NCI-H1417 (cell line): ENCODE data around the gene CLEC2D.
"Not testable (repeated sequence)": the region's sequence is repeated elsewhere in the genome, so short reads cannot be mapped to it uniquely, and the experiment has no call there.

Experiments
- DNase-seq, 3 experiments: peaks; one replicate each; lab custom pipeline; 2025; lab: John Stamatoyannopoulos, UW

Gene CLEC2D

DNA sequence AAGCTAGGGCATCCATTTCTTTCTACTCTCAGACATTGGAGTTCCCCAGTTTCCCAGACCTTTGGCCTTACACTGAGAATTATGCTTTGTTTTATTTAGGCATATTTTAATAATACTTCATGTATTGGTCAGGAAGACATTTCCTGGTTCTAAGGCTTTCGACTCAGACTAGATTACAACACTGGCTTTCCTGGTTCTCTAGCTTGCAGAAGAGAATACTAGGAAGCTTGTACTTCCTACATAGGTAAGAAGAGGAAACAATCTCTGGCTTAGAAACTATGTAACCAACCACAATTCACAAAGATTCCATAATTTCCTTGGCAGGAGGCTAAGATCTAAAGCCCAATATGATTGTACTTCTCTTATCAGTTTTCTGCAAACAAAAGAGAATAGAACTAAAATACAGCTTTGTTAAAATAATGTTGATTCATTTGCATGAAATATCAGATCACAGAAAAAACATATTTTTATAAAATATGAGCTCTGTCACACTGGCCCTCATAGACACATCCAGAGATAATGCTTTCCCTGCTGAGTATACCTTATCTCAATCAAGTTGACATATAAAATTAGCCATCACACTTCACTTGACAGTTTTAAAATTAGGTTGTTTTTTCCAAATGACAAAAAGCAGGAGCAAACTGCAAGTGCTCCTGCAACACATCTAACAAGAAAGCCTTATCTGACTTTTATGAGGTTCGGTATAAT is 30.5 kb downstream of the CLEC2D start:
- no peak for DNase-seq

DNA sequence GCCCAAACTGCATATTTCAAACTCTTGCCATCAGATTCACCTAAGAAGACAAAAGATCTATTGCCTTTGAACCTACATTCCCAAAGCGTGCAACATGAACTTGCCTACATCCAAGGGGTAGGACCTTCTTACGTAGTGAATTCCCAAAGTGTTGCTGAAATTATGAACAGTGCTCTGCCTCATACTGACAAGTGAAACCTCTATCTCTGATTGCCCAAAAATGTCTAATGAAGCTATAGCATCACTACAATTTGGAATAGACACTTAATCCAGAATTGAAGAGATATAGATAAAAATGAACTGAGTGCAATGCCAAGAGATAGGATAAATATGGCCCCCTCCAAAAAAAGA is 31.1 kb downstream of the CLEC2D start:
- no peak for DNase-seq

- DNase-seq, result no peak
These were observed 32.1 kb downstream of the CLEC2D start for GRCh38 chr12:9701380-9702154.

GRCh38 chr12:9702255-9702654 is 32.7 kb downstream of the CLEC2D start:
- no peak for DNase-seq

DNA sequence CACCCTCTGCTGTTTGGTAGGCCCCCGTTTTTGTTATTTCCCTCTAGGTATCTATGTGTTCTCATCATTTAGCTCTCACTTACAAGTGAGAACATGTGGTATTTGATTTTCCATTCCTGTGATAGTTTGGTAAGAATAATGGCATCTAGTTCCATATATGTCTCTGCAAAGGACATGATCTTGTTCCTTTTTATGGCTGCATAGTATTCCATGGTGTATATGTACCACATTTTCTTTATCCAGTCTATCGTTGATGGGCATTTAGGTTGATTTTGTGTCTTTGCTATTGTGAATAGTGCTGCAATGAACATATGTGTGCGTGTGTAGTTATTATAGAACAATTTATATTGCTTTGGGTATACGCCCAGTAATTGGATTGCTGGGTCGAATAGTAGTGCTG is 35.0 kb downstream of the CLEC2D start:
- DNase-seq, result not testable (repeated sequence)

GRCh38 chr12:9706086-9706685 is 36.7 kb downstream of the CLEC2D start:
- no peak for DNase-seq

GRCh38 chr12:9707356-9707755 is 37.8 kb downstream of the CLEC2D start:
- DNase-seq, result no peak

GRCh38 chr12:9707864-9708808 is 38.6 kb downstream of the CLEC2D start:
- peak in 2 of 3 experiments; percentile 44 to 55 for DNase-seq

DNA sequence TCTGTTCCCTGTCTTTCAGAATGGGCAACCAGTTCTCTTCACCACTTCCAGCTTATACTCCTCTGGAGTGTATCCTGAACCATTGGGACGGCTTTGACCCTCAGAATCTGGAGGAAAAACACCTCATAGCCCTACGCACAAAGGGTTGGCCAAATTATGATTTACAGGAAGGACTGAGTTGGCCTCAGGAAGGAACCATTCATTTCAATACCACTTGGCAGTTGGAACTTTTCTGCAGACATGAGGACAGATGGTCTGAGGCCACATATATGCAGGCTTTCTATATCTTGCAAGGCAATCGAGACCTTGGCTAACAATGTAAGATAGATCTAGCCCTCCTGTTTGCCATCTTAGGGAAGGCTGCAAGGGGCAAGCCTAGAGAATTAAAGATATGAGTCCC is 39.3 kb downstream of the CLEC2D start:
- no peak for DNase-seq

- DNase-seq, result no peak
These were observed 41.3 kb downstream of the CLEC2D start for GRCh38 chr12:9710584-9711375.

DNA sequence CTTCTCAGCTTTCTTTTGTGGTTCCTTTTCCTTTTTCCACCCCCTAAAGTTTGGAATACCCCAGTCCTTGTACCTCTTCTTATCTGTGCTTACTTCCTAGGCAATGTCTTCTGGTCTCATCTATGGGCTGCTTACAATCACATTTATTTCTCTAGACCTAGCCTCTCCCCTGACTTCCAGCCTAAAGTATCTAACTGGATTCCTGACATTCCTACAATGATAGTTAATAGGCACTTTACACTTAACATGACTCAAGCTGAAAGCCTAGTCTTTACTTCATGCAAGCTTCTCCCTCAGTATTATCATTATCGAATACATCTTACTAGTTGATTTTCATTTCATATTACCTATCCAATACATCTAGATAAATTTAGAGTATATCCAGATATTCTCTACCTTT is 42.2 kb downstream of the CLEC2D start:
- DNase-seq, result no peak

GRCh38 chr12:9713032-9713558 is 43.6 kb downstream of the CLEC2D start:
- not testable (repeated sequence) for DNase-seq

DNA sequence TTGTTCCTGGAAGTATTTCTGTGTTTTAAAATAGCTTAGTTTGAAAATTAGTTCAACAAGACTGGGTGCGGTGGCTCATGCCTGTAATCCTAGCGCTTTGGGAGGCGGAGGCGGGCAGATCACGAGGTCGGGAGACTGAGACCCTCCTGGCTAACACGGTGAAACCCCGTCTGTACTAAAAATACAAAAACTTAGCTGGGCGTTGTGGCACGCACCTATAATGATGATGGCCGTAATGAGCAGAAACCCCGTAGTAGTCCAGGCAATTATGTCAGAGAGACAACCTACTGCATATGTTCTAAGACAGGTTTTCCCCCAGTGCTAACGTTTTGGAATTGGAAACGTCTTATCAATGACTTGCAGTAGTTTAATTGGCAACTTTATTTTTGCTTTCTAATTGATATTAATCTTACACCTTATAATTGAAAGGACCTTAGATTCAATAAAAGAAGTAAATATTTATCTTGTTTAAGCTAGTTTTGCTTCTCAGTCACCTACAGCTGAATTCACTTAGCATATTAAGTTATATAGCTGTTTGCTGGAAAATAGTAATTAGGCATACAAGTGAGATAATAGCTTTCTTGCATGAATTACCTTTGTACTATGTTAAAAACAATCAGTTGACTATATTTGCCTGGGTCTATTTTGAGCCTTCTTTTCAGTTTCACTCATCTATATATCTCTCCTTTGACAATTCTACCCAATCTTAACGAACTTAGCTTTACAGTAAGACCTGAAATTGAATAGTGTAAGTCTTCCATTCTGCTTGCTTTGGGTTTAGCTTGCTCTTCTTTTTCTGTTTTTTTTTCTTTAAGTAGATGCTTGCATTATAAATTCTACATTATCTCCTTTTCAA is 47.8 kb downstream of the CLEC2D start:
- peak in 1 of 3 experiments; percentile 51 for DNase-seq

- no peak for DNase-seq
These were observed 49.5 kb downstream of the CLEC2D start for GRCh38 chr12:9718968-9719367.

- DNase-seq, result no peak
These were observed 50.3 kb downstream of the CLEC2D start for GRCh38 chr12:9719790-9720189.

- DNase-seq, result peak in 1 of 3 experiments; percentile 20
These were observed 52.0 kb downstream of the CLEC2D start for GRCh38 chr12:9721394-9722092.

DNA sequence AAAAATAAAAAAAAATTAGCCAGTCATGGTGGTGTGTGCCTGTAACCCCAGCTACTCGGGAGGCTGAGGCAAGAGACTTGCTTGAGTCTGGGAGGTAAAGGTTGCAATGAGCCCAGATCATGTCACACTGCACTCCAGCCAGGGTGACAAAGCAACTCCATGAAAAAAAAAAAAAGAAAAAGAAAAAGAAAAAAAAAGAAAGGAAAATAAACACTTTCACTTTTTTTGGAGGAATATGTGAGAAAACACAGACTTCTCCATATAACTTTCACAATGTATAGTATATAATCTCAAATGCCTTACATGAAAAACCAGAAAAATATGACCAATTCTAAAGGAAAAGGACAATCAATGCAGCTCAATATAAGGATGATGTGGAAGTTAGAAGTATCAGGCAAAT is 54.5 kb downstream of the CLEC2D start:
- DNase-seq, result no peak

DNA sequence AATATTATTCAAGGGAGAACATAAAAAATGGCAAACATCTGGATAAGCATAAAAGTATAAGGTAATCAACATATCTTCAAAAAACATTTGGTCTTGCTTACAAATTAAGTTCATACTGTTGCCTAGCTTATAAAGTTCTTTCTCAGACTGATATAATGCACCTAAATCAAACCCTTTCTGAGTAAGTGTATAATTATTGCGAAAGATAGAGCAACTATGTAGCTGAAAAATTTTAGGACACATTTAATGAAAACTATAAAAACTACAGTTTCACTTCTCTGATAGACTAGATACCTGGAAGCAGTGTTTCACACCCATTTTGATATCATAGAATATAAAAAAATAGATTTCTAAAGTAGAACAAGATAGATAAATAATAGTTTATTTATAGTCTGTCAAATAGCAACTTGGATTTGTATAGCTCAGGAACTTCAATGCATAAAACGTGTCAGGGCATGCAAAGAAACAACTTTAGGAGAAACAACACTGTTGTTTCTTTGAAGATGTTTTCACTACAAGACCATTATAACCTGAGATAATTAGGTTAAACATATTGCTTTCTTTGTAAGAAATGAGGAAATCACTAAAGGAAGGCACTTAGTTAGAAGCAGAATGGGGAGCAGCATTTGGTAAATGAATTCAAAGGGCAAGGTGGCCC is 55.8 kb downstream of the CLEC2D start:
- DNase-seq, result no peak

DNA sequence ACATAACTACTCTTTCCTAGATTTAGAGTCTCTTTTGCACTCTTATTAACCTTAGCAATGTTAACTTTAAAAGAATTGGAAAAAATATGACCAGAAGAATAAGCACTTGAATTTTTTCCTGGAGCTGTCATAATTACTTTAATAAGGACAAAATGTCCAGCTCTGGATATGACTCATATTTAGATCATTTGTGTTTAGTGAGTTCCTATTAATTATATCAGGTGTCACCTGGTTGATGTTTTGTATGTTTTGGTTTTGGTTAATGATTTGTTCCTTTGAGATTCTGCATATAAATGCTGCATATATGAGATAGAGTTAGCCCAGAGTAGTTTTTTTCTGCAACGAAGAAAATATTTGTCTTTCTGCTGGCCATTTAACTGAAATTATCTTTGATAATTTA is 58.3 kb downstream of the CLEC2D start:
- DNase-seq, result peak in 1 of 3 experiments; percentile 41
